Activated CD4-positive, alpha-beta T cell treated with anti-CD3 and anti-CD28 coated beads, Interleukin-2, amount 50 U/mL, for 16 hours (primary cell): ENCODE results near the gene CCDC33.

Experiments used
- DNase-seq: peaks from one replicate; pipeline ENCODE4 v3.0.0-alpha.2; 2020

CCDC33 gene

GRCh38 chr15:74259821-74260607, 23.9 kb downstream of the CCDC33 start:
- no peak for DNase-seq

DNA sequence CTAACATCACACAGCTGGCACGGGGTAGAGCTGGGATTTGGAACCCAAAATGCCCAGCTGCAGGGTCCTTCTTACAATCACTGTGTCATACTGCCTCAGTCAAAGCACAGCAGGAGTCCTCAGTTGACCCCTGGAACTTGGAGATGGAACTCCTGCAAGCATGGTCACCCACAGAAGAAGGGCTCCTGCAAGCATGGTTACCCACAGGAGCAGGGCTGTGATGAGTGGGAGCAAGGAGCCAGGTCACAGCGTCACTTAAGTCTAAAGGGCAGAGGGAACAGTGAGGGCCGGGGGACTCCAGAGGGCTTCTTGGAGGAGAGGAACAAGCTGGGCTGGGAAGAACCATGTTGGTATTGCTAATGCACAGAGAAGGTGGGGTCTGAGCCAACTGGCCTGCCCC, 24.9 kb downstream of the CCDC33 start:
- no peak for DNase-seq

GRCh38 chr15:74261685-74262084, 25.6 kb downstream of the CCDC33 start:
- DNase-seq = no peak

GRCh38 chr15:74262151-74262550, 26.0 kb downstream of the CCDC33 start:
- no peak for DNase-seq

DNA sequence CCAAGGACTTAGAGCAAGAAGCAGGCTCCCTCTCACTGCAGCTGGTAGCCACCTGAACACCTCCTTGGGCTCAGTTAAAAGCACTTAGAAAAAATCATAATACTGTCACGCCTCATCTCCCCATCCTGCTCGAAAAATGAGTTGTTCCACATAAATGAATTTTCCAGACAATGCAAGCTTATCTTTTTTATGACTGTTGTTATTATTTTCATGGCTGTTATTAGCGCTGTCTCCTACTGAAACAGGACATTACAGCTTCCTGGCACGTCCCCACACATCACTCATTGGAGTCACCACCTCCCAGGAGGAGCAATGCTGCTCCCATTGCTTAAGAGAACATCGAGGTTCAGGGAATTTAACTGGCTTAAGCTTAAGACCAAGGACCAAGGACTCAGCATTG, 26.5 kb downstream of the CCDC33 start:
- no peak for DNase-seq

DNA sequence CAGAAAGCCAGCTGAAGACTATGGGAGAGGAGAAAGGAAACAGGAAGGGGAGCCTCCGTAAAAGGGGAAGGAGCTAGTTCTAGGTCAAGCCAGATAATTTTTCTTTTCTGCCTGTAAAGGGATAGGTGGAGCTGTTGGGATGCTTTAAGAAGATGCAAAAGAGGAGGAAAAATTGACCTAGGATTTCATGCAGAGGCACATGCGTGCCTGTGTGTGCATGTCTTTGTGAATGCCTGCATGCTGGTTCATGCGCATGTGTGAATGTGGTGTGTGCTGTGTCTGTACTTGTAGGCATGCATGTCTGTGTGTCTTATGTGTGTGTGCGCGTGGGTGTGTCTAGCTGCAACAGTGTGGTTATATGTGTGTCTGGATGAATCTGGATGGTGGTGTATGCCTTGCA, 27.3 kb downstream of the CCDC33 start:
- no peak for DNase-seq

GRCh38 chr15:74264081-74264501, 28.0 kb downstream of the CCDC33 start:
- DNase-seq = no peak

DNA sequence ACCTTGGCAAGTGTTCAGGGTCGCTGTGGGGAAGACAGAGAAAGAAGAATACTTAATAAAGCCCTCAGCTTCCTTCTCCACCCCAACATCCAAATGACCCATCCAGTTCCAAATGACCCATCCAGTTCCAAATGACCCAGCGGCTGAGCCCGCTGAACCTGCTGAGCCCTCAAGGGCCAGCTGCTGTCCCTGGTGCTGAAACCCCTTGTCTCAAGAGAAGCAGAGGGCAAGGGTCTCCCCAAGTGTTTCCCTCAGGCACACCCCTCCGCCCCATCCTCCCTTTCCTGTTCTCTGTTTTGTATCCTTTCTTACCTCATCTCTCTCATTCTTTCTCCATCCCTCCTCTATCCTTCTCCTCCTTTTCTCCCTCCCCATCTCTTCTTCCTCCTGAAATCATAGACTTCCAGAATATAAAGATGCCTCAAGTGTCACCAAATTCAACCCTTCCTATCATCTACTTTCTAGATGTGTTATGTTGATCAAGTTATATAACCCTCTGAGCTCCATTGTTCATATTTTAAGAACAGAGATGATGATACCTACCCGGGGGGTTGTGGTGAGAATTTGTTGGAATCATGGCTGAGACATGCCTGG, 29.0 kb downstream of the CCDC33 start:
- no peak for DNase-seq

GRCh38 chr15:74268020-74268419, 31.9 kb downstream of the CCDC33 start:
- DNase-seq = no peak

DNA sequence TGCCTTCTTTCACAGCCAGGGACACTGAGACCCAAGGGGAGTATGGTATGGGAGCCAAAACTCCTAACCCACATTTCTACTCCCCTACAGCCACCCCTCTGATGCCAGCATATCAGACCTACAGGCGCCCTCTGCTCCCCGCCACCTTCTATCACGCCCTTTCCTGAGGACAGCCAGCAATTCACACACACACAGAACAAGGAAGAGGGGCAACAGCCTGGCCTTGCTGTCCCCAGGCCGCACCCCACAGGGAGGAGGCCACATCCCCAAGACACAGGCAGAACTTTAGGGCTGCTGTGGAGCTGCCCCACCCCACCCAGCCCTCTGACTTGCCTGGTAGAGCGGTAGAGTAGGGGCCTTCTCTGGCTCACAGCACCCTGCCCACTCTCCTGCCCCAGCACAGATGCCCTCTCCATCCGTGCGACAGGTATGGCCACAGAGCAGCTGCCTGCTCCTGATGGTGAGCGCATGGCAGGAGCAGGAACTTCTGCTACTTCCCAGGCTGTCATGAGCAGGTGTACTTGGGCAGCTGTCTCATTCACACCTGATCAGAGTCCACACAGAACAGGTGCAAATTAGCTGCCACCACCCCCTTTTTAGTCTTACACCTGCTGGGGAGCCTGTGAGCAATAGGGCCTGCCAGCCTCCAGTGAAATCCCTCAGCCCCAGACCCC, 33.4 kb downstream of the CCDC33 start:
- DNase-seq = no peak

- DNase-seq = no peak
Measured at GRCh38 chr15:74270155-74270554, 34.0 kb downstream of the CCDC33 start.

DNA sequence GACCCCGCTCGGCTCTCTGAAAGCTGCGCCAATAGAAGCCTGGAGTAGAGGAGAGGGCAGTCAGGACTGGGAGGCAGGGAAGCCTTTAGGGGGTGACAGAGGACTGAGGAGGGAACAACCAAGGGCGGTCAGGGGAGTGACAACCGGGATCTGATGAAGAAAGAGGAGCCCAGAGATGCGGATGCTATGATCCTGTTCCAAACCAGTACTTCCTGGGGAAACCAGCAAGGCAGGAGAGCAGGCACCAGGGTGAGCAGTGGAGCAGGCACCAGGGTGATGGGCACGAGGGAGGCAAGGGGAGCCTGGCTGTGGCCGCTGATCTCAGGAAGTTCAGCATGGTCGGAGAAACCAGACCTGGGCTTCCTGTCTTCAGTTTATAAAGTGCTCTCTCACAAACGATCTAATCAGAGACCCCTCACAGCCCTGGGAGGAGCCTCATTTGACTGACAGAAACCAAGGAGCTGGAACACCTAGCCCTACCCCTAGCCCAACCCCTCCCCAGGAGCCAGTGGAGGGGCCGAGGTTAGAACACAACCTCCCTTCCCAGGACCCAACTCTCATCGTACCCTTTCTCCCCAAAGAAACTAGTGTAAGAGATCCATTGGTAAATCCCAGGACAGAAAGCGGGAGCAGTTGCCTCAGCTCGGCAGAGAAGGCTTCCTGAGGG, 34.9 kb downstream of the CCDC33 start:
- DNase-seq = no peak

GRCh38 chr15:74272812-74273211, 36.7 kb downstream of the CCDC33 start:
- no peak for DNase-seq

GRCh38 chr15:74274470-74275038, 38.4 kb downstream of the CCDC33 start:
- DNase-seq = no peak

DNA sequence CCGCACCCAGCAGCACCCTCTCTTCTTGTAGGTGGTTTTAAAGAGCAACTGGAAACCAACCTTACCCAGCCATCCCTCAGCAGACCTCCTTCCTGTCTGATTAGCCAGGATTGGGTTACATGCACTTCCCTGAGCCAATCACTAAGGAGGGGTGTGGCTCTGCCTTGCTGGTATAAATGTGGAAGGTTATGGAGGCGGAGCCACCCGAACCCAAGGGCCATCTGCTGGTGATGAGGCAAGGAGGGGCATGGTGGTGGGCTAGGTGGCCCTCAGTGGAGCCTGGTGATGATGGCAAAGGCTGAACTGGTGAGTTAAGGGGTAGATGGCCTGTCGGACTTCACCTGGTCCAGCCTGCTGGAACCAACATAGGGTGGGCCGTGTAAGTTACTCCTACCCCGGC, 39.8 kb downstream of the CCDC33 start:
- DNase-seq = peak; percentile 12

DNA sequence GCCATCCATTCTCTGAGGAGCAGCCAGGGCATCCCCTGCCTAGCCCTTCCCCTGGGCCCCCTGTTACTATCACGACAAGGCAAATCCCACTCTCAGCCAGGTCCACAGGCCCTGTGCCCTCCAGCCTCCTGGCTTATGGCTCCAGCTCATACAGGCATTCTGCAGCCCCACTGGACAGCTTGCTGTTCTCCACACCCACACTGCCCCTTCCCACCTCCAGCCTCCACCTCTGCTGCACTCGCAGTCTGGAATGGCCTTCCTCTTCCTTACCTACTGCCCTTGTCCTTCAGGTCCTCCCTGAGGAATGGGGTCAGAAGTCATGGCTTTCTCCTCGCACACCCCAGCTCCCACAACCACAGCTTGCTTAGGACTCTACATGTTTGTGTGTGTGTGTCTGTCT, 40.4 kb downstream of the CCDC33 start:
- no peak for DNase-seq

- DNase-seq = no peak
Measured at GRCh38 chr15:74277242-74277810, 41.2 kb downstream of the CCDC33 start.

GRCh38 chr15:74278207-74278606, 42.1 kb downstream of the CCDC33 start:
- DNase-seq = no peak

DNA sequence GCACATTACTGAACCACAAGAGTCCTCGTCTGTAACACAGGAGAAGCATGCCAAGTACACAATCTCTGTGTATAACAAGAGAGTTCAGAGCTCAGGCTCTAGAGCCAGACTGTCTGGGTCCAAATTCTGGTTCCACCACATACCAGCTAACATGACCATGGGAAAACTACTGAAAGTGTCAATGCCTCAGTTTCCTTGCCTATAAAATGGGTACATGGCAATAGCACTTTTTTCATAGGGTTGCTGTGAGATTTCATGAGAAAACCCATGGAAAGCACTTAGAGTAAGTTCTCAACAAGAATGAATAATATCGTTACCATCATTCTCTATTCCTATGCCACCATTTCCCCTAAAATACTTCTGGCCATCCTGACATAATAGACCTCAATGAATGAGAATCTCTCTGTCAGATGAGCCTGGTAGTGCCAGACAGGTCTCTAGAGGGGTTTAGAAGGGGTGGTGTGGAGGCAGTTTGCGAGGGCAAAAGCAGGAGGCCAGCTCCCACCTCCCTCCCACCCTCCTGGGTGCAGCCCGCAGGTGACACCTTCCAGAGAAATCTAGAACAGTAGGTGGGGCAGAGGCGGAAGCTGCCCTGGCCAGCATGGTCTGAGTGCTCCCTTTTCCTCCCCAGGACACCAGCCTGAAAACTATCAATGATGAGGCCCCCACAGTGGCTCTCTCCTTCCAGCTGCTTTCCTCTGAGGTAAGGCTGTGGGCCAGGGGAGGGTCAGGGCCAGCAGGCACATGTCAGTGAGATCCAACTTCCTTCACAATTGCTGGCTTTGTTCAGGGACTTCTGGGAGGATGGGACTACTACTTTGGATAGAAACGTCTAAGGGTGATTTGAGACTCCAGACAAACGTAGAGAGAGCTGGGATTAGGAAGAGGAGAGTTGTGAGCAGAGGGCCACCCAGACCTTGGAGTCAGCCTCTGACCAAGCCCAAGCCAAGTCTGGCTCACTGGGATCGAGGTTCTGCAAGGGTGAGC, 45.3 kb downstream of the CCDC33 start:
- no peak for DNase-seq

DNA sequence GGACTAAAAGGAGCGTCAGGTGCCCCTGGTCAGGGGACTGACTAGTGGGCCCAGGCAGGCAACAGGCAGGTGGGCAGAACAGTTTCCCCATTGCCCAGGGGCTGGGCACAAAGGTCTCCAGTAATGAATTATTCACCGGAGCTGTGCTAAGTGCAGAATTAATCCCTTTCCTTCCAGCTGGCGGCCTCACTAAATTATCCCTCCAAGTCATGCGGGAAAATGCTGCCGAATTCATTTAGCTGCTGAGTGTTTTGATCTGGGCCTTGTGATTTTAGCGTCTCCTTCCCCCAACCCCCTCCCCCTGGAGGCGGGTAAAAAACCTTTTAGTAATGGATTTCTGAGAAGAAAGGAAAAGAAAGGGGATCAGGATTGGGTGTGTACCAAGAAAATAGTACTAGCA, 47.2 kb downstream of the CCDC33 start:
- DNase-seq = no peak

DNA sequence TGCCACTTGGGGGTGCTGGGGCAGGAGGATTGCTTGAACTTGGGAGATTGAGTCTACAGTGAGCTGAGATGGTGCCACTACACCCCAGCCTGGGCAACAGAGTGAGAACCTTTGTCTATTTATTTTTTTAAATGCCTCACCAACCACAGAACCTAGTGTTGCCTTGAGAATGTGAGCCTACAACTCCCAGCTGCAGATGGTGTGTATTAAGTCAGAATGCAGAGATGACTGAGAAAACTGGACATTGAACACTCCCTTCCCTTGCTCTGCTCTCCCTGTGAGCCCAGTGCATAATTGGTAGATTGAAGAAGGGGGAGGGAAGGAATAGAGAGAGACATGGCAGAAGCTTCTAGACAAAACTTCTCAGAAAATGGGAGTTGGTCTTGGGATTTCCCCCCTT, 53.5 kb downstream of the CCDC33 start:
- DNase-seq = no peak

- no peak for DNase-seq
Measured at GRCh38 chr15:74290645-74291044, 54.5 kb downstream of the CCDC33 start.
